ENCODE measurements around the gene IKBKG. TPM values are rescaled to one million over a fixed set of nuclear protein-coding genes. Genes with fewer than 3 reads are reported as not detected.

IKBKG gene
- total RNA-seq, 3 donors from 2014 or later: 26.7 to 36.3 (median 30.3) TPM

GRCh38 chrX:154517101-154517781 is 30.2 kb upstream of the IKBKG start:
- intact Hi-C loops (cut with DNase I, micrococcal nuclease): no loop called here
- Histone ChIP-seq H3K9me3 (no peaks in the 10 kb centered on the region), H3K36me3 (ENCODE audit: low read depth) (no peaks in the 10 kb centered on the region), H3K4me1 (ENCODE audit: low read depth) (no peaks in the 10 kb centered on the region), H3K4me3 (no peak overlapping the region)
- DNase-seq (peak in 2 of 3 donors; percentile 63 to 66), ATAC-seq (peak; percentile 33)
- TF ChIP-seq, protein P1, sequence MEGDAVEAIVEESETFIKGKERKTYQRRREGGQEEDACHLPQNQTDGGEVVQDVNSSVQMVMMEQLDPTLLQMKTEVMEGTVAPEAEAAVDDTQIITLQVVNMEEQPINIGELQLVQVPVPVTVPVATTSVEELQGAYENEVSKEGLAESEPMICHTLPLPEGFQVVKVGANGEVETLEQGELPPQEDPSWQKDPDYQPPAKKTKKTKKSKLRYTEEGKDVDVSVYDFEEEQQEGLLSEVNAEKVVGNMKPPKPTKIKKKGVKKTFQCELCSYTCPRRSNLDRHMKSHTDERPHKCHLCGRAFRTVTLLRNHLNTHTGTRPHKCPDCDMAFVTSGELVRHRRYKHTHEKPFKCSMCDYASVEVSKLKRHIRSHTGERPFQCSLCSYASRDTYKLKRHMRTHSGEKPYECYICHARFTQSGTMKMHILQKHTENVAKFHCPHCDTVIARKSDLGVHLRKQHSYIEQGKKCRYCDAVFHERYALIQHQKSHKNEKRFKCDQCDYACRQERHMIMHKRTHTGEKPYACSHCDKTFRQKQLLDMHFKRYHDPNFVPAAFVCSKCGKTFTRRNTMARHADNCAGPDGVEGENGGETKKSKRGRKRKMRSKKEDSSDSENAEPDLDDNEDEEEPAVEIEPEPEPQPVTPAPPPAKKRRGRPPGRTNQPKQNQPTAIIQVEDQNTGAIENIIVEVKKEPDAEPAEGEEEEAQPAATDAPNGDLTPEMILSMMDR (IDR thresholded peaks at IDR 0.05): no peak

DNA sequence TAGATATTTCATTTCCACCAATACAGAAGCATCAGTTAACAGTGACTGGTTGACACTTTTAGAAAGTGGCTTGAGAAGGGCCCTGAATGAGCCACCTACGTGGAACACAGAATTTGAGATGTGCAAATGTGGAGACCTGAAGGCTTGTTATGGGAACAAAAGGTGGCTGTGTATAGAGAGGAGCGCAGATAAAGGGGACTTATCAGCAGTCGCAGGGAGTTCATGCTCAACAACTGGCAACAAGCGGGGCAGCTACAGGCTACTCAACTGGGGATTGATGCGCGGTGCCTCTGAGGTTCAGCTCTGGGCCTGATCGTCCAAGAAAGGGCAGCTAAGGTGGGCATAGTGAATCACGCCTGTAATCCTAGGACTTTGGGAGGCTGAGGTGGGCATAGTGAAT is 28.0 kb upstream of the IKBKG start:
- ATAC-seq (no peak), DNase-seq (no peak)
- Histone ChIP-seq H3K4me1 (ENCODE audit: low read depth) (no peaks in the 10 kb centered on the region), H3K9me3 (no peaks in the 10 kb centered on the region), H3K4me3 (no peak overlapping the region), H3K36me3 (ENCODE audit: low read depth) (no peaks in the 10 kb centered on the region)
- intact Hi-C loops (cut with DNase I, micrococcal nuclease): no loop called here
- TF ChIP-seq, protein P1 (IDR thresholded peaks at IDR 0.05): no peak

DNA sequence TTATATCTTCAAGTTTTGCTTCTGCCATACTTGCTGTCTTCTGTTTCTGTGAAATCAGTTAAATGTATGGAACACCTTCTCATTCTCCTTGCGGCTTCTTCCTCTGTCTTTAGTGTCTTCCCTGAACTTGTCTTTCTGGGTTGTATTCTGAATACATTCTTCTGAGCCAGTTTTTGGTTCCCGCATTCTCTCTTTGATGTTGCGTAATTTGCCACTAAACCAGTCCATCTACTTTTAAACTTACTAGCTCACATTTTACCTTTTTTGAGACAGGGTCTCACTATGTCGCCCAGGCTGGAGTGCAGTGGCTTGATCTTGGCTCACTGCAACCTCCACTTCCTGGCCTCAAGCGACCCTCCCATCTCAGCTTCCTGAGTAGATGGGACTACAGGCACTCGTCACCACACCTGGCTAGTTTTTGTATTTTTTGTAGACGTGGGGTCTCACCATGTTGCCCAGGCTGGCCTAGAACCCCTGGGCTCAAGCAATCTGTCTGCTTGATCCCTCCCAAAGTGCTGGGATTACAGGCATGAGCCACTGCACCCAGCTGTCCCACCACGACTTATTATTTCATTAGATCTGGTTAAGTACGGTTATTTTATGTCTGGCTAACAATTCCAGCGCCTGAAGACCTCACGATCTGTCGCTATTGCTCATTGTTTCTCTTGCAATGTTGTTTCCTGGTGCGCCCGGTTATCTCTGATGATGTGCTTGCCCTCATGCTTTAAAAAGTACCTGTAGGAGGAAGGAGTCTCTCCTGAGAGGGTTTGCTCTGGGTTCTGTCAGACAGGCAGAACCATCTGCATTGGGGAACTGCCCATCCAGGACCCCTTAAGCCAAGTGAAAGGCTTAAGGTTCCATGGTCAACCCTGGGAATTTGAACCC is 21.6 kb upstream of the IKBKG start:
- Histone ChIP-seq H3K36me3 (ENCODE audit: low read depth) (no peaks in the 10 kb centered on the region), H3K4me1 (ENCODE audit: low read depth) (peaks cover 3% of the 10 kb centered on the region), H3K9me3 (no peaks in the 10 kb centered on the region), H3K4me3 (no peak overlapping the region)
- TF ChIP-seq, protein P1 (IDR thresholded peaks at IDR 0.05): no peak
- no peak for ATAC-seq
- no peak for DNase-seq
- intact Hi-C loops (cut with DNase I, micrococcal nuclease): no loop called here

GRCh38 chrX:154526901-154527675 is 20.3 kb upstream of the IKBKG start:
- no peak overlapping the region for H3K4me3 ChIP-seq
- no peaks in the 10 kb centered on the region for H3K36me3 ChIP-seq (ENCODE audit: low read depth)
- TF ChIP-seq, protein P1 (IDR thresholded peaks at IDR 0.05): peak; percentile 27
- intact Hi-C loops (cut with DNase I, micrococcal nuclease): no loop called here
- DNase-seq: peak; percentile 81 to 87 (median 83)
- peak; percentile 93 for ATAC-seq
- H3K4me1 ChIP-seq (ENCODE audit: low read depth): peaks cover 3% of the 10 kb centered on the region
- H3K9me3 ChIP-seq: no peaks in the 10 kb centered on the region

DNA sequence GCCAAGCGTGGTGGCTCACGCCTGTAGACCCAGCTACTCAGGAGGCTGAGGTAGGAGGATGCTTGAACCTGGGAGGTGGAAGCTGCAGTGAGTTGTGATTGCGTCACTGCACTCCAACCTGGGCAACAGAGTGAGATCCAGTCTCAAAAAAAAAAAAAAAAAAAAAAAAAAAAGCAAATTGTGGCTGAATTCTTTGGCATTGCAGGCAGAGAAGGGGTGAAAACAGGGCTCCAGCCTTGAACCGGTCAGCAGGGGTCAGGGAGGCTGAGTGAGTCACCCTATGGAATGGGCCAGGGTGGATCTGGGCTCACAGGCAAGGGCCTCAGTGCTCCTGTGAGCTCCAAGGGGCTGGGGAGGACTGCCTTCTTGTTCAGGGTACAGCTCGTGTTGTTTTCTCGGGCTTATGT is 18.2 kb upstream of the IKBKG start:
- ATAC-seq: no peak

More for the DNA sequence above, 18.2 kb upstream of the IKBKG start:
- H3K4me1 ChIP-seq (ENCODE audit: low read depth): peaks cover 3% of the 10 kb centered on the region
- no peak for DNase-seq
- TF ChIP-seq, protein P1 (IDR thresholded peaks at IDR 0.05): no peak
- no peaks in the 10 kb centered on the region for H3K9me3 ChIP-seq
- H3K4me3 ChIP-seq: no peak overlapping the region
- intact Hi-C loops (cut with DNase I, micrococcal nuclease): no loop called here
- H3K36me3 ChIP-seq (ENCODE audit: low read depth): no peaks in the 10 kb centered on the region
